ENCODE results near the gene CYB561D2. TPM values are rescaled to one million over a fixed set of nuclear protein-coding genes. Genes with fewer than 3 reads are reported as not detected.

CYB561D2 gene
- total and polyA plus RNA-seq, 2 of the 13 experiments (the other 11 are each of a cell fraction or from before 2014, with no cell fraction given), result 11.1 to 17.2 TPM

DNA sequence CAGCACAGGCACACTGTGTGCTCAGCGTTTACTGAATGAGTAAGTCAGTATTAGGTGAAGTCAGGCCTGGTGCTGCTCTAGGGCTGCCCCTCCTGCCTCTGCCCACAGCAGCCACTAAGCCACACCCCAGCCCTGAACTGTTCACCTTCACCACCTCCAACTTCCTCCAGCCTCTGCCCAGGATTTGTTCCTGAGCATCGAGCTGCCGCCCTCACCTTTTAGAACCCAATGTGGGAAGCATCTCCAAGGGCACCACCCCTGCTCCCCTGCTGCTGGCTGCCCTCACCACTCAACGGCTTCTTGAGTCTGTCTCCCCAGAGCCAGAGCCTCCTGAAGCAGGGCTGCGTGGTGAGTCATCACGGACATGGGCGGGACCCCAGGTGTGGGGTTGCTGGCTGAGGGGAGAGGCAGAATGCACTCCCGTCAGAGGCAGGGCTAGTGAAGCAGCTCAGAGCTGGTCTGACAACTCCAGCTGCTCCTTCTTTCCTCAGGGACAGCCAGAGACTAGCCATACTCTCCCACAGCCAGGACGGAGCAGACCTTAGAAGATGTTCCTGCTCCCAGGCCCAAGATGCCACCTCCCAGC is 33.9 kb upstream of the CYB561D2 start:
- Histone ChIP-seq H3K9ac (ENCODE audit: insufficient read depth, low read depth, low read length) (no peak overlapping the region), H3K79me2 (ENCODE audit: insufficient read depth, low read length) (peaks cover 25% of the 10 kb centered on the region), H3K4me1 (ENCODE audit: insufficient read depth, low read length) (peaks cover 45% of the 10 kb centered on the region), H3K9me3 (ENCODE audit: low read length) (no peaks in the 10 kb centered on the region), H3K4me3 (replicated peaks in 1 of 3; ENCODE audit: insufficient read depth in 1 of 3, low read depth in 2 of 3, low read length in 3 of 3) (no peak overlapping the region), H3K36me3 (replicated peaks in 1 of 2; ENCODE audit: control insufficient read depth in 1 of 2, insufficient read depth in 2 of 2, low read length in 2 of 2) (peaks cover 16 to 32% of the 10 kb centered on the region in 2 experiments), H4K20me1 (ENCODE audit: insufficient read depth, low read length) (no peaks in the 10 kb centered on the region), H3K27me3 (ENCODE audit: control insufficient read depth in 1 of 2, insufficient read depth in 2 of 2, low read length in 2 of 2) (no peaks in the 10 kb centered on the region; a peak in 1 of 5 replicates), H3K27ac (ENCODE audit: extremely low read length, insufficient read depth, low read length) (no peak overlapping the region), H3K4me2 (ENCODE audit: low read depth, low read length) (no peak overlapping the region), H2AFZ (ENCODE audit: low read length) (no peak overlapping the region)
- BruUV-seq (replicated peaks), result no TSS peak
- CTCF ChIA-PET (ENCODE audit: low intra/inter-chr PET ratio, low total read pairs), result no interaction called here
- intact Hi-C loops (cut with micrococcal nuclease; ENCODE audit: unreplicated experiment) (no loop called here), in situ Hi-C loops (cut with HindIII; ENCODE audit: extremely low pct_ligation_motif_present, low pct_unique_long_range_greater_than_20kb) (no loop called here)
- POLR2A ChIA-PET, result interaction anchor here (1.3 to 13.0 kb wide), 2 partner anchors 11 to 16 kb away, joined by 3 to 222 read pairs; partner anchors contain the start of genes HYAL1, HYAL3, NAA80 and TUSC2
- DNase-seq (ENCODE audit: low spot score) (no peak), ATAC-seq (no peak), FAIRE-seq (no peak)
- WGBS (ENCODE audit: low lambda C conversion rate), result 91% methylated on average over 7 of the region's 9 CpGs
- TF ChIP-seq FOSL2 (CRISPR knock-in tag; IDR thresholded peaks at IDR 0.05), result peak; percentile 68
- no peak for TF ChIP-seq SKIL (CRISPR knock-in tag; IDR thresholded peaks at IDR 0.05; ENCODE audit: borderline replicate concordance)
- TF ChIP-seq, protein P1, sequence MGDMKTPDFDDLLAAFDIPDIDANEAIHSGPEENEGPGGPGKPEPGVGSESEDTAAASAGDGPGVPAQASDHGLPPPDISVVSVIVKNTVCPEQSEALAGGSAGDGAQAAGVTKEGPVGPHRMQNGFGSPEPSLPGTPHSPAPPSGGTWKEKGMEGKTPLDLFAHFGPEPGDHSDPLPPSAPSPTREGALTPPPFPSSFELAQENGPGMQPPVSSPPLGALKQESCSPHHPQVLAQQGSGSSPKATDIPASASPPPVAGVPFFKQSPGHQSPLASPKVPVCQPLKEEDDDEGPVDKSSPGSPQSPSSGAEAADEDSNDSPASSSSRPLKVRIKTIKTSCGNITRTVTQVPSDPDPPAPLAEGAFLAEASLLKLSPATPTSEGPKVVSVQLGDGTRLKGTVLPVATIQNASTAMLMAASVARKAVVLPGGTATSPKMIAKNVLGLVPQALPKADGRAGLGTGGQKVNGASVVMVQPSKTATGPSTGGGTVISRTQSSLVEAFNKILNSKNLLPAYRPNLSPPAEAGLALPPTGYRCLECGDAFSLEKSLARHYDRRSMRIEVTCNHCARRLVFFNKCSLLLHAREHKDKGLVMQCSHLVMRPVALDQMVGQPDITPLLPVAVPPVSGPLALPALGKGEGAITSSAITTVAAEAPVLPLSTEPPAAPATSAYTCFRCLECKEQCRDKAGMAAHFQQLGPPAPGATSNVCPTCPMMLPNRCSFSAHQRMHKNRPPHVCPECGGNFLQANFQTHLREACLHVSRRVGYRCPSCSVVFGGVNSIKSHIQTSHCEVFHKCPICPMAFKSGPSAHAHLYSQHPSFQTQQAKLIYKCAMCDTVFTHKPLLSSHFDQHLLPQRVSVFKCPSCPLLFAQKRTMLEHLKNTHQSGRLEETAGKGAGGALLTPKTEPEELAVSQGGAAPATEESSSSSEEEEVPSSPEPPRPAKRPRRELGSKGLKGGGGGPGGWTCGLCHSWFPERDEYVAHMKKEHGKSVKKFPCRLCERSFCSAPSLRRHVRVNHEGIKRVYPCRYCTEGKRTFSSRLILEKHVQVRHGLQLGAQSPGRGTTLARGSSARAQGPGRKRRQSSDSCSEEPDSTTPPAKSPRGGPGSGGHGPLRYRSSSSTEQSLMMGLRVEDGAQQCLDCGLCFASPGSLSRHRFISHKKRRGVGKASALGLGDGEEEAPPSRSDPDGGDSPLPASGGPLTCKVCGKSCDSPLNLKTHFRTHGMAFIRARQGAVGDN (CRISPR knock-in tag; IDR thresholded peaks at IDR 0.05), result 0 out of 2 replicates have a peak, but pooled peaks have one; percentile 23
- no peak for TF ChIP-seq TIGD3 (CRISPR knock-in tag; IDR thresholded peaks at IDR 0.05; ENCODE audit: borderline replicate concordance)
- TF ChIP-seq ZNF446 (CRISPR knock-in tag; IDR thresholded peaks at IDR 0.05), result no peak
- no peak for TF ChIP-seq ZNF607 (CRISPR knock-in tag; IDR thresholded peaks at IDR 0.05; ENCODE audit: borderline replicate concordance)
- TF ChIP-seq POGK (CRISPR knock-in tag; conservative IDR thresholded peaks at IDR 0.05), result no peak
- no peak for TF ChIP-seq SIN3B (IDR thresholded peaks at IDR 0.05; ENCODE audit: low read length)
- TF ChIP-seq ZNF10 (CRISPR knock-in tag; IDR thresholded peaks at IDR 0.05; ENCODE audit: borderline replicate concordance, low read depth), result no peak
- TF ChIP-seq ZNF773 (CRISPR knock-in tag; IDR thresholded peaks at IDR 0.05; ENCODE audit: borderline replicate concordance), result no peak
- TF ChIP-seq, protein P2, sequence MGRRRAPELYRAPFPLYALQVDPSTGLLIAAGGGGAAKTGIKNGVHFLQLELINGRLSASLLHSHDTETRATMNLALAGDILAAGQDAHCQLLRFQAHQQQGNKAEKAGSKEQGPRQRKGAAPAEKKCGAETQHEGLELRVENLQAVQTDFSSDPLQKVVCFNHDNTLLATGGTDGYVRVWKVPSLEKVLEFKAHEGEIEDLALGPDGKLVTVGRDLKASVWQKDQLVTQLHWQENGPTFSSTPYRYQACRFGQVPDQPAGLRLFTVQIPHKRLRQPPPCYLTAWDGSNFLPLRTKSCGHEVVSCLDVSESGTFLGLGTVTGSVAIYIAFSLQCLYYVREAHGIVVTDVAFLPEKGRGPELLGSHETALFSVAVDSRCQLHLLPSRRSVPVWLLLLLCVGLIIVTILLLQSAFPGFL (CRISPR knock-in tag; IDR thresholded peaks at IDR 0.05), result no peak
